Liver (tissue), 3 donors: ENCODE results near the gene SASH1.

Experiments used
- FOXA1 ChIP-seq: IDR thresholded peaks from 2 replicates; pipeline ENCODE4 v1.6.1; 2016; ENCODE audit warnings: antibody characterized with exemption
- GABPA ChIP-seq, 2 donors: IDR thresholded peaks in 1 of 2; conservative IDR thresholded peaks in 1 of 2; 2 replicates each; pipeline ENCODE4 v1.6.1; 2016; ENCODE audit warnings: antibody characterized with exemption in 2 of 2, mild to moderate bottlenecking in 1 of 2, moderate library complexity in 1 of 2
- HNF4A ChIP-seq, 2 donors: conservative IDR thresholded peaks; 2 replicates each; pipeline ENCODE4 v1.6.1; 2016; ENCODE audit warnings: antibody characterized with exemption in 2 of 2, mild to moderate bottlenecking in 2 of 2
- JUND ChIP-seq, 2 donors: IDR thresholded peaks; 2 replicates each; pipeline ENCODE4 v1.6.1; 2016; ENCODE audit warnings: antibody characterized with exemption in 2 of 2
- NR2F2 ChIP-seq: IDR thresholded peaks from 2 replicates; pipeline ENCODE4 v1.6.1; 2016; ENCODE audit warnings: antibody characterized with exemption
- RAD21 ChIP-seq, 2 donors: IDR thresholded peaks; 2 replicates each; pipeline ENCODE4 v1.6.1; 2016; ENCODE audit warnings: antibody characterized with exemption in 2 of 2, mild to moderate bottlenecking in 2 of 2
- TAF1 ChIP-seq: conservative IDR thresholded peaks from 2 replicates; pipeline ENCODE4 v1.6.1; 2016; ENCODE audit warnings: antibody characterized with exemption, mild to moderate bottlenecking
- YY1 ChIP-seq: IDR thresholded peaks from 2 replicates; pipeline ENCODE4 v1.6.1; 2016; ENCODE audit warnings: antibody characterized with exemption, mild to moderate bottlenecking
- TF ChIP-seq, protein P1 (sequence below): fragments of 150-350 bp; IDR thresholded peaks from 2 replicates; pipeline ENCODE4 v1.5.1; 2017; ENCODE audit warnings: improper control_type of control experiment, low read depth, low read length; ENCODE audit not compliant: missing input control
- TF ChIP-seq, protein P2 (sequence below): IDR thresholded peaks from 2 replicates; pipeline ENCODE4 v1.6.1; 2016; ENCODE audit warnings: antibody characterized with exemption
- TF ChIP-seq, protein P3 (sequence below): IDR thresholded peaks from 2 replicates; pipeline ENCODE4 v1.6.1; 2016; ENCODE audit warnings: antibody characterized with exemption, mild to moderate bottlenecking
- donor health status: healthy.
- donor health status: healthy.

DNA sequence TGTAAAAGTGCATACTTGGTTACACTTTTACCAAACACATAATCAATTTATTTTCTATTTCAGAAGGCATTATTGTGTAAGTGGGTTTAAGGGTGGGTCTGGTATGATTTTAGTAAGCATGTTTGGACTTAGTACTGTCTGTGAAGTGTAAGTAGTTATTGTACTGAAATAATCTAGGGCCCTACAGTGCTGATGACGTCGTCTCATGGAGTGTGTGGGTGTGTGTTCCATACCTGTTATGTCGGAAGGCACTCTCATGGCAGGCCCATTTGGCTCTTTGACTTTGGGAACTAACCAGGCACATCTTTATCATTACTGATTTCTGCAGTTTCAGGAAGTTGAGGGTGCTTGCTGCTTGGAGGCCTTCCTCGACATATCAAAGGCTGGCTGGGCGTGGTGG, 155.1 kb downstream of the SASH1 start:
- TF ChIP-seq, protein P1, sequence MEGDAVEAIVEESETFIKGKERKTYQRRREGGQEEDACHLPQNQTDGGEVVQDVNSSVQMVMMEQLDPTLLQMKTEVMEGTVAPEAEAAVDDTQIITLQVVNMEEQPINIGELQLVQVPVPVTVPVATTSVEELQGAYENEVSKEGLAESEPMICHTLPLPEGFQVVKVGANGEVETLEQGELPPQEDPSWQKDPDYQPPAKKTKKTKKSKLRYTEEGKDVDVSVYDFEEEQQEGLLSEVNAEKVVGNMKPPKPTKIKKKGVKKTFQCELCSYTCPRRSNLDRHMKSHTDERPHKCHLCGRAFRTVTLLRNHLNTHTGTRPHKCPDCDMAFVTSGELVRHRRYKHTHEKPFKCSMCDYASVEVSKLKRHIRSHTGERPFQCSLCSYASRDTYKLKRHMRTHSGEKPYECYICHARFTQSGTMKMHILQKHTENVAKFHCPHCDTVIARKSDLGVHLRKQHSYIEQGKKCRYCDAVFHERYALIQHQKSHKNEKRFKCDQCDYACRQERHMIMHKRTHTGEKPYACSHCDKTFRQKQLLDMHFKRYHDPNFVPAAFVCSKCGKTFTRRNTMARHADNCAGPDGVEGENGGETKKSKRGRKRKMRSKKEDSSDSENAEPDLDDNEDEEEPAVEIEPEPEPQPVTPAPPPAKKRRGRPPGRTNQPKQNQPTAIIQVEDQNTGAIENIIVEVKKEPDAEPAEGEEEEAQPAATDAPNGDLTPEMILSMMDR, result no peak
- TF ChIP-seq JUND (IDR thresholded peaks at IDR 0.05), result no peak
- TF ChIP-seq, protein P2, sequence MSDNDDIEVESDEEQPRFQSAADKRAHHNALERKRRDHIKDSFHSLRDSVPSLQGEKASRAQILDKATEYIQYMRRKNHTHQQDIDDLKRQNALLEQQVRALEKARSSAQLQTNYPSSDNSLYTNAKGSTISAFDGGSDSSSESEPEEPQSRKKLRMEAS, result no peak
- TF ChIP-seq, protein P3, sequence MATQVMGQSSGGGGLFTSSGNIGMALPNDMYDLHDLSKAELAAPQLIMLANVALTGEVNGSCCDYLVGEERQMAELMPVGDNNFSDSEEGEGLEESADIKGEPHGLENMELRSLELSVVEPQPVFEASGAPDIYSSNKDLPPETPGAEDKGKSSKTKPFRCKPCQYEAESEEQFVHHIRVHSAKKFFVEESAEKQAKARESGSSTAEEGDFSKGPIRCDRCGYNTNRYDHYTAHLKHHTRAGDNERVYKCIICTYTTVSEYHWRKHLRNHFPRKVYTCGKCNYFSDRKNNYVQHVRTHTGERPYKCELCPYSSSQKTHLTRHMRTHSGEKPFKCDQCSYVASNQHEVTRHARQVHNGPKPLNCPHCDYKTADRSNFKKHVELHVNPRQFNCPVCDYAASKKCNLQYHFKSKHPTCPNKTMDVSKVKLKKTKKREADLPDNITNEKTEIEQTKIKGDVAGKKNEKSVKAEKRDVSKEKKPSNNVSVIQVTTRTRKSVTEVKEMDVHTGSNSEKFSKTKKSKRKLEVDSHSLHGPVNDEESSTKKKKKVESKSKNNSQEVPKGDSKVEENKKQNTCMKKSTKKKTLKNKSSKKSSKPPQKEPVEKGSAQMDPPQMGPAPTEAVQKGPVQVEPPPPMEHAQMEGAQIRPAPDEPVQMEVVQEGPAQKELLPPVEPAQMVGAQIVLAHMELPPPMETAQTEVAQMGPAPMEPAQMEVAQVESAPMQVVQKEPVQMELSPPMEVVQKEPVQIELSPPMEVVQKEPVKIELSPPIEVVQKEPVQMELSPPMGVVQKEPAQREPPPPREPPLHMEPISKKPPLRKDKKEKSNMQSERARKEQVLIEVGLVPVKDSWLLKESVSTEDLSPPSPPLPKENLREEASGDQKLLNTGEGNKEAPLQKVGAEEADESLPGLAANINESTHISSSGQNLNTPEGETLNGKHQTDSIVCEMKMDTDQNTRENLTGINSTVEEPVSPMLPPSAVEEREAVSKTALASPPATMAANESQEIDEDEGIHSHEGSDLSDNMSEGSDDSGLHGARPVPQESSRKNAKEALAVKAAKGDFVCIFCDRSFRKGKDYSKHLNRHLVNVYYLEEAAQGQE, result no peak
- no peak for TF ChIP-seq RAD21 (IDR thresholded peaks at IDR 0.05)
- no peak for TF ChIP-seq FOXA1
- no peak for TF ChIP-seq YY1
- no peak for TF ChIP-seq NR2F2
- TF ChIP-seq HNF4A (conservative IDR thresholded peaks at IDR 0.05), result no peak
- no peak for TF ChIP-seq GABPA (IDR thresholded peaks at IDR 0.05 in 1 of 2, conservative IDR thresholded peaks at IDR 0.05 in 1 of 2)
- TF ChIP-seq TAF1, result no peak
